T-helper 22 cell (primary cell): ENCODE results near the gene SDK1.
"Not testable (repeated sequence)": the region's sequence is repeated elsewhere in the genome, so short reads cannot be mapped to it uniquely, and the experiment has no call there.

ENCODE experiments used
- DNase-seq: peaks from one replicate; pipeline ENCODE4 v3.0.0-alpha.2; 2020; ENCODE audit warnings: low read depth

Gene SDK1

DNA sequence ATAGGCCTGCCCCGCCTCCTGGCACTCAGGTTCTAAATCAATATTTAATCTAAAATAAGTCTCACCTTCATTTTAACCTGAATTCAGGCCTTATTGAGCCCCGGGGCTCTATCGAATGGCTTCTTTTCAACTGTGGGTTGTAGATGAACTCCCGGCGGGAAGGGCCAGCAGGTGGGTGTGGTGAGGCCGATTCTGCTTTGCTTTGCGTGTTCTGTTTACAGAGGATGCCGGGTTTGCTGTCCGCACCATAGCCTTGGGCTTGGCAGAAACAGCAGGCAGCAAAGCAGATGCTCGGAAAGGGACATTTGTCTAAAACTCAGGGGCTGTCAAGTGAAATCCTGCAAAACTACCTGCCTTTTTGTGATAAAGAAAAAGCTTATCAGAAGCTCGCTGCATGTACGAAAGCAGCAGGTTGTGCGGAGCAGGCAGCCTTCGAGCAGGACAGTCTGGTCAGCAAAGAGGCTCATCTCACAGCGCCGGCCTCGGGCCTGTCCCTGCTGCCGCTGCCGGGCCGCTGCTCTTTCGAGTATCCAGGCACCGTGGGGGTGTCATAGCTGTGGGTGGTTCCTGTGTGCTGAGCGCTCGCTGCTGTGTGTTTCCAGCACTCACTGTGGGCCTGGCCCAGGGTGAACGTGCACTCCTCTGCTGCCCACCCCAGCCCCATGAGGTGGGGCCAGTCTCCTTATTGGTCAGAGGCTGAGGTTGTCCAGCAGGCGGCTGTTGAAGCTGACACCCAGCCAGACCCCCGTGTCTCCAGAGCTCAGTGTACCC is 946.2 kb downstream of the SDK1 start:
- no peak for DNase-seq

DNA sequence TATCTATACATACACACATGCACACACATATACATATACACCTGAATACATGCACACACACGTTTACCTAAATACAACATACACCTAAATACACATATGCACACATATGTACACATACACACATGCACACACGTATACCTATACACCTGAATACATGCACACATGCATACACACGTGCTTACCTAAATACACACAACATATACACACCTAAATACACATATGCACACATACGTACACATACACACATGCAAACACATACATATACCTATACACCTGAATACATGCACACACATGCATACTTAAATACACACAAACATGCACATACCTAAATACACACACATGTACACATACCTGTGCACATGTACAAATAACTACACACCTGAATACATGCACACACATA is 947.2 kb downstream of the SDK1 start:
- no peak for DNase-seq

DNA sequence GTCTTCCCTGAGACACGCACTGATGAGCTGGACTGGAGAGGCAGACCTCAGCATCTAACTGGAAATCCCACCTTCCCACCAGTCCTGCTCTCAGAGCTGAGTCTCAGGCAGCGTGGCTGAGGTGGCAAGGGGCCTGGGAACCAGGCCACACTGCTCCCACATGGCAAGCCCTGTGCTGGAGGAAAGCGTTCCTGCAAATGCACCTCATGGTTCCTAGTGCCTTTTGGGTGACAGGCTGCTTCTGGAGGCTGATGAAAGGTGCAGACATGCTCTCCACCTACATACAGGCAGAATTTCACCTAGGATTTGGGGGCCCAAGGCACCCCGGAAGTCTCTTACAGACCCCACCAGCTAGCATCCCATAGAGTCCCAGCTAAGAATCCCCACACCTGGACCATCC is 948.2 kb downstream of the SDK1 start:
- DNase-seq = no peak

DNA sequence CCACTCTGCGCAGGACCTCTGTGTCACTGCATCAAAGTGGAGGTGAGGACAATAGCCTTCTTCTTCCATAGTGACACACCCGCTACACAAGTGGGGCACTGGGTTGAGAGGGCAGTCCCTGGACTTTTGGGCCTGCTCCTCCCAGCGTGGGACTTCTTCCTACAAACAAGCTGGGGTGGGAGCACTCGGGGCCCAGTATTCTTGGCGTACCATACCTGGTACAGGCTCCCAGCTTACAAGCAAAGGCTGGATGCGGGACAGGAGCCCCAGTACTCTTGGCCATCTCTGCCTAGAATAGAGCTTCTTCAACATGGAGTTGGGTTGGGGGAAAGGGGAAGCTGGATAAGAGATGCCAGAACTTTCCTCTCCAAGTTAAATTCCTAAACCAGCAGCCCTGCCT is 954.3 kb downstream of the SDK1 start:
- DNase-seq = no peak

DNA sequence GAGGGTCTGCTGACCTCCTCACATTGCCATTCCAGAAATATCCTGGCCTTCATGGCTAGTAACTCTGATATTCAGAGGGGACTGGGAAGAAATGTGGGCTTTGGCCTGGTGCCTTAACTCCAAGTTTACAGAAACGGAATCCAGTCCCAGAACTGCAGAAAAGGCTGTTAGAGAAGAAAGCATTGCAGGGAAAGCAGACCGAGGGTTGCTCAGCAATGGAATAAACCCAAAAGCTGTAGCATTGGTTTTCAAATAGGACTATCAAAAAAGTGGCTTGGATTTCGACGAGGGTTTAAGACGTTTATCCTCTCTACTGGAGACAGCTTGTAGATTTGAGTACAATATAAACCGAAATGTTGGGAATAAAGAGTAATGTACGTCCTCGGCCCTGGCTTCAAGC is 955.2 kb downstream of the SDK1 start:
- DNase-seq = no peak

DNA sequence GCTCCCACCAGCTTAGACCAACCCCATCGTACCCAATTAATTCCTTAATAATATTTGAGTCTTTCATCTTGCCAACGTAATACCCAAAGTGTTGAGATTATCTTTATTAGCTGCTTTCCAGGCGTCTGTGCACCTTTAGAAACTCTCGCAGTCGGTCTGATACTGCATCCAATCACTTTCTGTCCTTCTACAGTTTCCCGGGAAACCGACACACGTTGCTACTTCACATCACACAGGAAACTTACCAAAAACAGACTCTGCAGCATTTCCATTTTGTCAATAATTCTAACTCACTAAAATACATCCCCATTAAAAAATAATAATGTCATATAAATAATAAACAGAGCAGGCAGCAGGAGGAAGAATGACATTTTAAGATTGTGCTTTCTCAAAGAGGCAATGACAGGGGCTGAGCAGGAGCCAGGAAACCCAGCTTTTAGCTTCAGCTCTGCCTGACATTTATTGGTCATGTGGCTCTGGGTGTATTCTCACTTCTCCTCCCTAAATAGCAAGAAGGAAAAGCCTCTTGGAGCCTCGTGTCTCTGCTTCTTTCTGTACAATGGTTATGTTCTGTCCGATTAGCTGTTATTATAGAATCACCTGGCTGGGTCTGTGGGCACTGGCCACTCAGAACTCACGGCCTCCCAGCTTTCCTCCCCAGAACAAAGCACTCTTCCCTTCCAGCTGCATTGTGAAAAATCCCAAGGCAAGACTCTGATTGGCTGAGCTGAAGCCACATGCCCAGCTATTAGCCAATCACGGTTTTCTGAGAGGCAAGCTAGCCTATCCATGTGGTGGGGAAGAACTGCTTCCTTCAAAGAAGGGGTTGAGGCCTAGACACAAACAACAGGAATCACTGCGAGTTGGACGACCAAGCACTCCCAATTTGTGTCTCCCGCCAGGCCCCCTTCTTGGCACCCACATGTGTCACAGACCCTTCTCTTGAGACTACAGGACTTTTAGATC is 956.4 kb downstream of the SDK1 start:
- DNase-seq = no peak

DNA sequence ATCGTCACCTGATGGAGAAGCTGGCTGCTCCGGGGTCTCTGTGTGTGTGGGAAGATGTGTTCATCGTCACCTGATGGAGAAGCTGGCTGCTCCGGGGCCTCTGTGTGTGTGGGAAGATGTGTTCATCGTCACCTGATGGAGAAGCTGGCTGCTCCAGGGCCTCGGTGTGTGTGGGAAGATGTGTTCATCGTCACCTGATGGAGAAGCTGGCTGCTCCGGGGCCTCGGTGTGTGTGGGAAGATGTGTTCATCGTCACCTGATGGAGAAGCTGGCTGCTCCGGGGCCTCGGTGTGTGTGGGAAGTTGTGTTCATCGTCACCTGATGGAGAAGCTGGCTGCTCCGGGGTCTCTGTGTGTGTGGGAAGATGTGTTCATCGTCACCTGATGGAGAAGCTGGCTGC is 959.1 kb downstream of the SDK1 start:
- DNase-seq = not testable (repeated sequence)

DNA sequence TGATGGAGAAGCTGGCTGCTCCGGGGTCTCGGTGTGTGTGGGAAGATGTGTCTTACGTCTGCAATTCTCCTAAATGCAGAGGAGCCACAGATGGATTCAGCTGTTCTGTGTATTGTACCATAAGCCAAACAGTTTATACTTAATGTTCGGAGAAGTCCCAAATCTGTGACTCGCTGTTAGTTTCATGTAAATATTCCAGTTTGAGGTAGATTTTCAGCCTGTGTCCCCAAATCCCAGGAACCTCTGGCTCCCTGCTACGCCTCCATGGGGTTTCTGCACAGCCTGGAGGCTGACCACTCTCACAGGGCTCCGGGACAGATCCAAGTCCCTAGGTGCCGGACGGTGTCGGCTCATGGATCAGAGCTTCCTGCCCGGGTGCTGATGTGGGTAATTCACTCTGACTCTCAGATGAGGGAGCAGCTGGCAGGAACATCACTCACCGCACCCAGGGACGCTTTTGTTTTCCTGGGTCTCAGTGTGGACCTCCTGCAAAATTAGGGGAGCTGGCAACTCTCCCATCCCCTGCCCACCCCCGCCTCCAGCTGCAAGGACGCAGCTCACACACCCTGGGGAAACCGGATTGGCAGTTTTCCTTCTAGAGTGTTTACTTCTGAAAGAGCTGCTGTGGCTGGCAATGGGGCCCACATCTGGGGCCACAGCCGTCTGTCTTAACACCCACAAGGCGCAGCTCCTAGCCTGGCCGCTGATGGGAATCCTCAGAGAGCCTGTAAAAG is 960.0 kb downstream of the SDK1 start:
- DNase-seq = no peak

DNA sequence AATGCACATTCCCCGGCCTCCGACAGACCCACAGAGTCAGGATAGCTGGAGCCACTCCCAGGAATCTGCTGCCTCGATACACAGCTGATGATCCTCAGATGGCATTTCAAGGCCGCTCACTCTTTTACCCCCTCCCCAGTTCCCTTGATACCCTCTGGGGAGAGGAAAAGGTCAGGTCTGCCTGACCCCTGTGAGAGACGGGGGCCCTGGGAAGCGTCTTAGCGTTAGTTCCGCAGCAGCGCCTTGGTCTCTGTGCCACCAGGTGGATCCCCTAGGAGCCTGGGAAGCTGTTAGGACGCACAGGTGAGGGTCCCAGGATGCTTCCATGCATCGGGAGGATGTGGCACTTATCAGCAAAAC is 960.5 kb downstream of the SDK1 start:
- no peak for DNase-seq

DNA sequence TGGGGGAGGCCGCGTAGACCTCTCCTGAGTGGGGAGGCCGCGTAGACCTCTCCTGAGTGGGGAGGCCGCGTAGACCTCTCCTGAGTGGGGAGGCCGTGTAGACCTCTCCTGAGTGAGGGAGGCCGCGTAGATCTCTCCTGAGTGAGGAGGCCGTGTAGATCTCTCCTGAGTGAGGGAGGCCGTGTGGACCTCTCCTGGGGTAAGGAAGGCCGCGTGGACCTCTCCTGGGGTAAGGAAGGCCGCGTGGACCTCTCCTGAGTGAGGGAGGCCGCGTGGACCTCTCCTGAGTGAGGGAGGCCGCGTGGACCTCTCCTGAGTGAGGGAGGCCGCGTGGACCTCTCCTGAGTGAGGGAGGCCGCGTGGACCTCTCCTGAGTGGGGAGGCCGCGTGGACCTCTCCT is 963.2 kb downstream of the SDK1 start:
- DNase-seq = not testable (repeated sequence)

DNA sequence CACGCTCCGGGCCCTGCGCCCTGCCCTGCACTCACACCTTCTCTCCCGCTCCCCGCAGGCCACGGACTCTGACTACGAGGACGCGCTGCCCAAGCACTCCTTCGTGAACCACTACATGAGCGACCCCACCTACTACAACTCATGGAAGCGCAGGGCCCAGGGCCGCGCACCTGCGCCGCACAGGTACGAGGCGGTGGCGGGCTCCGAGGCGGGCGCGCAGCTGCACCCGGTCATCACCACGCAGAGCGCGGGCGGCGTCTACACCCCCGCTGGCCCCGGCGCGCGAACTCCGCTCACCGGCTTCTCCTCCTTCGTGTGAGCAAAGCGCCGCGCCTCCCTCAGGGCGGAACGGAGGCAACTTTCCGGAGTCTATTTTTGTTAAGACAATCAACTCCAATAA is 964.0 kb downstream of the SDK1 start:
- DNase-seq = no peak

DNA sequence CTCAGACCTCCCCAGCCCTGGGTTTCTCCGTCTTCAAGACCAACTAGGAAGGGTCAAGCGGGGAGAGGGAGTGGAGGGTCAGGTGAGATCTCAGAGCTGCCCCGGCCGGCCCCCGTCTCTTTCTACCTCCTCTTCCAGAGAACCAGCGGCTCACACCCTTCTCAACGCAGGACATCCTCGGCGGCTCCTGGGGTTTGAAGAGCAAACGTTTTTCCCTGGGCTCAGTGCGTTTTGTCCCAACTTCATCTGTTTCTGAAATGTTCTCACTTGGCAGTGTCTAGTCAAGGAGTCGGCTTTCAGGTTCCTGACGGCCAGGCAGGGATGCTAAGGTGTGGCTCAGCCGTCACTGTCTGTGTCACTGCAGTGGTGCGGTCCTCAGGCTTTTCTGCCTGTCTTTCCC is 964.6 kb downstream of the SDK1 start:
- DNase-seq = no peak

DNA sequence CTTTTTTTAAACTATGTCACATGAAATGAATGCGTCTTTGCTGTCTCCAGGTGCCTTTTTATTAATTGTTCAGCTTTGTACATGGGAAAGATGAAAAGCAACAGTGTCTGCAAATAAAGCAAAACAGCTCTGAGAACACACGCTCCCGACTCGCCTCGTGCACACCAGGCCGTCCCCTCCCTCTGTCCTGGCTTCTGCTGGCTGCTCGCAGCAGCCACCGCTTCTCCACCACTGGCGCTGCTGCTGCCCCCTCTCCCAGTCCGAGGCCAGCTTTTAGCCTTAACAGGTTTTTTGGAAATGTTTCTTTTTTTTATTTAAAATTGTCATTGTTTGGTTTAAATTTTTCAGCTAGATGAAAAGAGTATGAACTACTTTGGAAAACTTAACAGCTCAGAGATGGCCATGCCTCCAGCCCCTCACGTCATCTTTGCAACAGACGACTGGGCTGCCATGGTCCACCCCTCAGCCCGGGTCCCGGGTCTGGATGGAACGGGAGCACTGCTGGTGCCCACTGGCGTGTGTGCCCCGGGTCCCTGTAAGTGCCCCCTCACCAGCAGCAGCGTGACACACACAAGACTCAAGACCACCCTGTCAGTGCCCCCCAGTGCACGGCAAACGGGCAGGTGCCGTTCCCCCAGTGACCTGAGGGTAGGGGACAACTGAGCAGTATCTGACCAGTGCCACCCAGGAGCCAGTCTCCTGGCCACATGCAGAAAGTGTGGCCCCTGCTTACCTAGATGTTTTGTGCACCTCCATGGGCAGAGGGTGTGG is 965.4 kb downstream of the SDK1 start:
- DNase-seq = no peak

DNA sequence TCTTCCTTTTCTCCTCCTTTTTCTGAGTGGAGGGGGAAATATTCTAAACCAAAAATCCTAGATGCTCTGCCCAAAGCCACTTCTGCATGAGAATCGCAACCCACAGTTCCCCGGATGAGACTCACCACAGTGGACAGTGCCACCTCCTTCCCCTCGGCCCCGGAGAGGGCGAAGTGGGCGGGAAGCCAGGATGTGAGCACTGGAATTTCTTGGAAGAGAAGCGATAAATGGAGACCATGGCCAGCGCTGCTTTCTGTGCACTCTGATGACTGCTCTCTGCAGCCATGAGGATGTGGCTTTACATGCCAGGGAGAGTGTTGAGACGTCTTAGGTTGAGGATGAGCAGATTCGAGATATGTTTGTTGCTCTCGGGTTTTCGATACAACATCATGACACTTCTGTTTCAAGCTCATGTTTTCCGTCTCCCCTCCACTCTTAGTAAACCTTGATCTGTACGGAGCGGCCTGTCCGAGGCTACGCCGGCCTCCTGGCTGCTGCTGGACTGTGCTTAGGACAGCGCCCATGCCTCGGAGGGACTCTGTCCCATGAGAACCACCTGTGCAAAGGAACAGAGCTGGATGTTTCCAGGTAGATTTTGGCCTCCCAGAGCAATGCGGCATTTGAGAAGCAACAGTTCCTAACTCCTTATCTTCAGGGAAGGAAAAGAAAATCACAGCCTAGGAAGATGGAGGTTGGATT is 966.4 kb downstream of the SDK1 start:
- DNase-seq = no peak

DNA sequence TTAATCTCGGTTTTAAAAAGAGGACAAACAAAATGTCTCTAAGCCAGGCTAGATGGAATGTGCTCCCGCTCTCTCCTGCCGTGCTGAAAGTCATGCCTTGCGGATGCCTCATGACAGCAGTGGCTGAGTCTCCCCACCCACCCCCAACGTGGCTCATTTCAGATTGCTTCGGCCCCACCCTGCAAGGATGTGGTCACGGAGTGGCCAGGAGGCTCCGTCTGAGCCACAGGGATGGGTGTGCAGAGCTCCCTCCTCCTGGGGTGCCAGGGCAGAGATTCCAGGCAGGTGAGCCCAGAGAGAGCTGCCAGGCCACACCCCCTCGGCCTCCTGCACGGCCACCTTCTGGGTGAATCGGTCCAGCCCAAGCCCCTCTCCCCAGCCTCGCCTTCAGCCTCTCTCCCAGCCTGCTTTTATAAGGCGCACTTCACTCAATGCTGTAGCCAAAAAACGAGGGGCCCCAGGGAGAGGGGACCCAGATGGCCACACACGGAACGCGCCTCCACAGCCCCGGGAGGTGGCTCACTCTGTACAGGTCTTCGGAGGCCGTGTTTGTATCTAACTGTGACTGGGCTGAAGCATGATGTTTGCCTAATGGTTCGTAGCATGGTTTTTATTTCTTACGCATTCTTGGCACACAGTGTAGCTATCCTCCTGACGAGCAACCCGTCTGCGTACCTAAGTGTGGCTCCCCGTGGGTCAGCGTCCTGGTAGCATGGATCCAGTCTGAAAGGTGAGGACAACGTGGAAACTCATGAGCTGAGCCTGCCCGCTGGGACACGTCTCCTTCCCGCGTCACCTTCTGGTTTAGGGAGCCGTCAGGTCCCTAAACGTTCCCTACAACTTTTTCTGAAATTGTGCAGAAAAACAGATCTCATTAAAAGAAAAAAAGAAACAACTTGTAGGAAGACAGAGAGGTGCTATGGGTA is 967.3 kb downstream of the SDK1 start:
- no peak for DNase-seq

DNA sequence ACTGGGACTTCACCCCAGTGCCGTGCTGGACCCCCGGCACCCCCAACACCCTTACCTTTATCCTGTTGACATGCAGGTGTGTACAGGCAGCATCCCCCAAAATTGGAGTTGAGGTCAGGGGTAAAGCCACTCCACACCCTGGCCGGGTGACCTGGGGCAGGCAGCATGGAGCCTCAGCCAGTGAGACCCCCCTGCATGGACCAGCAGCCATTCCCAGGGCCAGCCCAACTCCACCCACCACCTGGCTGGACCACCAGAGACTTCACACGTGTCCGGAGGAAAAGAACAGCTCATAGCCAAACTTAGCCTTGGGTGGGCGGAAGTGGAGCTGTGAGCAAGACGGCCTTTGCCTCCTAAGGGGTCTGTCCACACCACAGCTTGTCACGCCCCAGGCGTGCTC is 968.0 kb downstream of the SDK1 start:
- DNase-seq = no peak

DNA sequence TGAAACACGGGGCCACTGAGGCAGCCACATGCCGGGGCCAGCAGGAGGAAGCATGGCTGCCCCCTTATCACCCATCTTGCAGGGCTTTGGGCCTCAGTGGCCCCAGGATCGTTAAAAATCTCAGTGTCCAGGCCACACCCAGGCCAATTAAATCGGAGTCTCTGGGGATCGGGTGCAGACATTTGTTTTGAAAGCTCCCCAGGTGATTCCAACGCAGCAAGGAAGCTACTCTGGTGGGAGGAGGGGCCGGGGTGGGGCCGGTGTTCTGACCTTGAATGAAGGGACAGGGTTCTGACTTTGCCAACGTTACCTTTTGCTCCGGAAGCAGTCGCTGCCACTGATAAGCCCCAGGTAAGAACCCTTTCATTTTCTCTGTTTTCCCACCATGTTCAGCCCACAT is 968.7 kb downstream of the SDK1 start:
- DNase-seq = no peak

DNA sequence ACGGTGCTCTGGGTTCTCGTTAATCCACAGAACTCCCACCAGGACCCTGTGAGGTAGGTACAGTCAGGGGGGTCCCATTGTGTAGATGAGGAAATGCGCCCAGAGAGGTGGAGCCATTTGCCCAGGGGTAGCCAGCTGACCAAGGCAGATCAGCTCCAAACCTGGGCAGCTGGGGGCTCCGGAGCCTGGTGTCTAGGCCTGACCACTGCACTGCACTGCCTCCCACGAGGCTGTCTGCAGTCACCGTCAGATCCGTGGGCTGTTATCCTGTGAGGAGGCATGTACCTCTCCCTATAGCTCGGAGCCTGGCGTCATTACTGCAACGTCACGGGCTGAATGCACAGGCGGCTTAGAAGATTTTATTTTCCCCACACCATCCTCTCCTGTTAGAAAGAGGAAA is 969.2 kb downstream of the SDK1 start:
- DNase-seq = no peak

DNA sequence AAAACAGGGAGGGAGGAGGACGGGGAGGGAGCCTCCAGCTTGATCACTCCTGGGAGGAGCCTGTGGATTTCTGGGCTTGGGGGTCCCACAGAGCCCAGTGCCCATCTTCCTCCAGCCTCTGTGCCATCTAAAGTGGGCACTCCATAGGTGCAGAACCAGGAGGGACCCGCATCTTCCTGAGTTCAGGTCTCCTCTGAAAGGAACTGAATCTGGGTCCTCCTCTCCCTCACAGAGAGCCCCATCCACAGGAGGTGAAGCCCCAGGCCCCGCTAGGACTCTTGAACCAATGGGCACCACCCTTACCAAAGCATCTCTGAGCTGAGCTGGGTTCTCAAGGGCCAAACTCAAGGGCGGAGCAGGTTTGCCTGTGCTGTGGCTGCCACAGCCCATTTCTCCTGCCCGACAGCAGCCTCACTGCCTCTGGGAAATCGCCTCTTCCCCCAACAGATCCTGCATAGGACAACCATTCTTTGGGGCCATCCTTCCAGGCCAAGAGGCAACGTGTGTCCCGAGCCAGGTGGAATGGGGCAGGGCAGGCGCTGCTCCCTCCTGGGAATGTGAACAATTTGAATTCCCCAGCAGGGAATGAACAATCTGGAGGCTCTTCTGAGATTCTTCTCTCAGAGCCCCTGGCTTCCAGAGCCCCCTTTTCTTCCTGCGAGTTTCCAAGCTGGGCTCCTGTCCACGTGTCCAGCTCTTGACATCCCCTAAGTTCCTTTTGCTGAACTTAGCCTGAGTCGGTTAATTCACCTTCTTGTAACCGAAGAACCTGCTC is 970.1 kb downstream of the SDK1 start:
- DNase-seq = no peak

DNA sequence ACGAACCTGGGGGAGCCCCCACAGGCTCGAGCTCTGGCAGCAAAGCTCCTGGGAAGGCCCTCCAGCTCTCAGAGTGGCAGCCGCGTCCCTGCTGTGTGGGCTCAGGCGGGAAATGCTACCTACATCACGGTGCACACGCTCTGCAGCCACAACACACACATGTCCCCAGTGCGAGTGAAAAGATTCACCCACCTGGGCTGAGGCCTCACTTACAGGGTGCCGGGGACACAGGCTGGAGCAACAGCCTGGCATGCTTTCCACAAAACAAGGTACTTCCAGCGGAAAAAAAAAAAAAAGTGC is 970.6 kb downstream of the SDK1 start:
- DNase-seq = no peak
